H9 (cell line): ENCODE results near the gene MUSTN1. TPM values are rescaled to one million over a fixed set of nuclear protein-coding genes. Genes with fewer than 3 reads are reported as not detected.

ENCODE experiments used
- DNase-seq: peaks from one replicate; pipeline ENCODE4 v3.0.0-alpha.2; 2017
- H2AFZ ChIP-seq: one replicate; pipeline ENCODE4 v1.6.1; 2013; ENCODE audit warnings: mild to moderate bottlenecking, low read length, control low read depth, moderate library complexity
- H2AK5ac ChIP-seq: 2 replicates; pipeline ENCODE4 v1.6.1; 2013; ENCODE audit warnings: low read length, control low read depth, mixed read lengths; ENCODE audit not compliant: insufficient read length
- H2BK120ac ChIP-seq: one replicate; pipeline ENCODE4 v1.6.1; 2013; ENCODE audit warnings: low read depth, mild to moderate bottlenecking, low read length, control low read depth, inconsistent platforms; ENCODE audit not compliant: poor library complexity, severe bottlenecking
- H2BK12ac ChIP-seq: 2 replicates; pipeline ENCODE4 v1.6.1; 2013; ENCODE audit warnings: low read length, control low read depth, mixed read lengths, low read depth; ENCODE audit not compliant: insufficient read length
- H2BK15ac ChIP-seq: 2 replicates; pipeline ENCODE4 v1.6.1; 2013; ENCODE audit warnings: low read depth, low read length, control low read depth
- H2BK20ac ChIP-seq: one replicate; pipeline ENCODE4 v1.6.1; 2013; ENCODE audit warnings: low read depth, mild to moderate bottlenecking, low read length, control low read depth, inconsistent platforms; ENCODE audit not compliant: poor library complexity, severe bottlenecking
- H2BK5ac ChIP-seq: 2 replicates; pipeline ENCODE4 v1.6.1; 2013; ENCODE audit warnings: low read length, control low read depth, mixed read lengths; ENCODE audit not compliant: insufficient read length
- H3K14ac ChIP-seq: 2 replicates; pipeline ENCODE4 v1.6.1; 2013; ENCODE audit warnings: low read length, control low read depth; ENCODE audit not compliant: insufficient read depth
- H3K18ac ChIP-seq: 2 replicates; pipeline ENCODE4 v1.6.1; 2013; ENCODE audit warnings: low read depth, mild to moderate bottlenecking, mixed read lengths, low read length, control low read depth; ENCODE audit not compliant: insufficient read length
- H3K23ac ChIP-seq: 2 replicates; pipeline ENCODE4 v1.6.1; 2013; ENCODE audit warnings: low read length, control low read depth, mixed read lengths, low read depth; ENCODE audit not compliant: insufficient read length
- H3K23me2 ChIP-seq: 2 replicates; pipeline ENCODE4 v1.6.1; 2013; ENCODE audit warnings: low read depth, mild to moderate bottlenecking, mixed read lengths, low read length, control low read depth; ENCODE audit not compliant: insufficient read length, poor library complexity, severe bottlenecking
- H3K27ac ChIP-seq: 2 replicates; pipeline ENCODE4 v1.5.1; 2013; ENCODE audit warnings: low read length, control low read depth, mixed read lengths, low read depth; ENCODE audit not compliant: insufficient read length
- H3K27me3 ChIP-seq: 2 replicates; pipeline ENCODE4 v1.6.1; 2013; ENCODE audit warnings: low read length, control low read depth, inconsistent platforms; ENCODE audit not compliant: insufficient read depth
- H3K4ac ChIP-seq: 2 replicates; pipeline ENCODE4 v1.6.1; 2013; ENCODE audit warnings: low read depth, mild to moderate bottlenecking, control low read depth, inconsistent platforms, low read length, moderate library complexity
- H3K4me1 ChIP-seq: 2 replicates; pipeline ENCODE4 v1.6.1; 2013; ENCODE audit warnings: low read length, control low read depth, inconsistent platforms; ENCODE audit not compliant: insufficient read depth
- H3K4me2 ChIP-seq: 2 replicates; pipeline ENCODE4 v1.6.1; 2013; ENCODE audit warnings: low read length, control low read depth, mixed read lengths; ENCODE audit not compliant: insufficient read length, insufficient read depth
- H3K56ac ChIP-seq: 2 replicates; pipeline ENCODE4 v1.6.1; 2013; ENCODE audit warnings: low read depth, mild to moderate bottlenecking, mixed read lengths, low read length, control low read depth; ENCODE audit not compliant: insufficient read length
- H3K79me1 ChIP-seq: 2 replicates; pipeline ENCODE4 v1.6.1; 2013; ENCODE audit warnings: low read depth, mild to moderate bottlenecking, moderate library complexity, low read length, control low read depth, inconsistent platforms; ENCODE audit not compliant: insufficient read depth, poor library complexity, severe bottlenecking
- H3K79me2 ChIP-seq: 2 replicates; pipeline ENCODE4 v1.6.1; 2013; ENCODE audit warnings: low read length, control low read depth, inconsistent platforms; ENCODE audit not compliant: insufficient read depth
- H3K9ac ChIP-seq: 2 replicates; pipeline ENCODE4 v1.6.1; 2013; ENCODE audit warnings: low read length, control low read depth, mixed read lengths; ENCODE audit not compliant: insufficient read length; ENCODE audit errors: extremely low read depth
- H3K9me3 ChIP-seq: one replicate; pipeline ENCODE4 v1.6.1; 2013; ENCODE audit warnings: low read depth, low read length, inconsistent platforms; ENCODE audit not compliant: control insufficient read depth
- H3T11ph ChIP-seq: one replicate; pipeline ENCODE4 v1.6.1; 2013; ENCODE audit warnings: mild to moderate bottlenecking, low read length, control low read depth, inconsistent platforms
- H4K20me1 ChIP-seq: one replicate; pipeline ENCODE4 v1.6.1; 2013; ENCODE audit not compliant: control insufficient read depth, insufficient read length, insufficient read depth
- H4K5ac ChIP-seq: 2 replicates; pipeline ENCODE4 v1.6.1; 2013; ENCODE audit warnings: low read depth, mild to moderate bottlenecking, mixed read lengths, low read length, control low read depth; ENCODE audit not compliant: insufficient read length
- H4K8ac ChIP-seq: replicated peaks from 2 replicates; pipeline ENCODE4 v1.6.1; 2013; ENCODE audit warnings: low read length, control low read depth, mixed read lengths, low read depth; ENCODE audit not compliant: insufficient read length
- H4K91ac ChIP-seq: 2 replicates; pipeline ENCODE4 v1.6.1; 2013; ENCODE audit warnings: low read depth, mild to moderate bottlenecking, moderate library complexity, mixed read lengths, low read length, control low read depth; ENCODE audit not compliant: insufficient read length
- H3K27ac Mint-ChIP-seq, 3 experiments: 2 replicates in 2 of 3; 3 replicates in 1 of 3; pipeline ENCODE4 v1.8.0; 2020 to 2021; ENCODE audit warnings: mixed read lengths in 3 of 3, mild to moderate bottlenecking in 1 of 3, moderate library complexity in 1 of 3
- H3K27me3 Mint-ChIP-seq: 2 replicates; pipeline ENCODE4 v1.8.0; 2021; ENCODE audit warnings: low read depth, mild to moderate bottlenecking, moderate library complexity, mixed read lengths
- H3K36me3 Mint-ChIP-seq, 3 experiments: 2 replicates in 2 of 3; 3 replicates in 1 of 3; pipeline ENCODE4 v1.8.0; 2020 to 2021; ENCODE audit warnings: low read depth in 3 of 3, mixed read lengths in 3 of 3; ENCODE audit not compliant: insufficient read depth in 1 of 3
- H3K4me1 Mint-ChIP-seq, 2 experiments: 2 replicates each; pipeline ENCODE4 v1.8.0; 2020; ENCODE audit warnings: mixed read lengths in 2 of 2
- H3K4me3 Mint-ChIP-seq, 2 experiments: 2 replicates in 1 of 2; 3 replicates in 1 of 2; pipeline ENCODE4 v1.8.0; 2020 to 2021; ENCODE audit warnings: mild to moderate bottlenecking in 2 of 2, mixed read lengths in 2 of 2, moderate library complexity in 1 of 2
- H3K9me3 Mint-ChIP-seq, 2 experiments: 2 replicates in 1 of 2; 3 replicates in 1 of 2; pipeline ENCODE4 v1.8.0; 2020; ENCODE audit warnings: mild to moderate bottlenecking in 2 of 2, mixed read lengths in 2 of 2, moderate library complexity in 1 of 2
- WGBS: extraction: QIAGEN DNeasy Blood & Tissue Kit; methylation state at CpG from one replicate; pipeline ENCODE4 v1.1.7; 2013; ENCODE audit warnings: missing lambda C conversion rate, low lambda C conversion rate, mixed read lengths; ENCODE audit not compliant: insufficient read length; ENCODE audit errors: extremely low coverage; 5-methylcytosine and 5-hydroxymethylcytosine counted together
- total RNA-seq: library from RNA; stranded (reverse); gene quantifications from 2 replicates; pipeline ENCODE4 v1.2.1, GENCODE V29; 2021
- TF ChIP-seq, protein P1 (sequence below): fragments of 200-600 bp; sonication (generic); conservative IDR thresholded peaks from 3 replicates; pipeline ENCODE4 v1.8.0; 2021; ENCODE audit warnings: antibody characterized with exemption, mild to moderate bottlenecking

The MUSTN1 gene
- total RNA-seq, 1 experiment from 2014 or later = 0.72 TPM

DNA sequence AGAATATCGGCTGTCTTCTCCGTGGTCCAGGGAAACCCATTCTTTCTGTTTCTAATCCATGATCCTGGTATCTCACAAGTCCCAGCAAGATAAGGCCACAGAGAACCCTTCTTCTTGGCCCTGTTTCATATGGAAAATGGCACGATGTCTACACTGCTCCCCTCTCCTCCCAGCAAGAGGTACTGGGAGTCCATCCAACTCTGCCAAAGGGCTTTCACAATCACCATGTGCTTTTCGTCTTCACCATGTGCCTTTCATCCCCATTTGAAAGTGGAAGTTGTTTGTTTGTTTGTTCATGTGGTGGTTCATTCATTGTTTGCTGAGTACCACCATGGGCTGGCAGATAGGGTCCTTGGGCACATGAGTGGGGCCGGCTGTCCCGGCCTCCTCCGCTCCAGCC lies 34.7 kb downstream of the MUSTN1 start:
- Histone ChIP-seq H3K23me2 (no peaks in the 10 kb centered on the region), H2BK15ac (no peak overlapping the region), H4K20me1 (no peaks in the 10 kb centered on the region), H3K9me3 (no peaks in the 10 kb centered on the region), H3K4me2 (no peak overlapping the region), H3K18ac (no peak overlapping the region), H3K14ac (no peak overlapping the region), H3K23ac (no peak overlapping the region), H2AFZ (no peak overlapping the region), H3K27me3 (no peaks in the 10 kb centered on the region), H2BK12ac (no peak overlapping the region), H3K27ac (no peak overlapping the region), H3K79me1 (no peaks in the 10 kb centered on the region), H2BK20ac (no peak overlapping the region), H3T11ph (no peak overlapping the region), H4K91ac (no peak overlapping the region), H3K79me2 (no peaks in the 10 kb centered on the region), H2BK5ac (no peak overlapping the region), H4K5ac (no peak overlapping the region), H2BK120ac (no peak overlapping the region), H3K56ac (no peak overlapping the region), H4K8ac (no peak overlapping the region), H3K4ac (no peak overlapping the region), H3K9ac (no peak overlapping the region), H2AK5ac (no peak overlapping the region), H3K4me1 (no peaks in the 10 kb centered on the region)
- H3K4me1 Mint-ChIP-seq = peaks cover 6 to 8% of the 10 kb centered on the region in 2 experiments; a peak in 3 of 4 replicates
- no peak for DNase-seq
- TF ChIP-seq, protein P1, sequence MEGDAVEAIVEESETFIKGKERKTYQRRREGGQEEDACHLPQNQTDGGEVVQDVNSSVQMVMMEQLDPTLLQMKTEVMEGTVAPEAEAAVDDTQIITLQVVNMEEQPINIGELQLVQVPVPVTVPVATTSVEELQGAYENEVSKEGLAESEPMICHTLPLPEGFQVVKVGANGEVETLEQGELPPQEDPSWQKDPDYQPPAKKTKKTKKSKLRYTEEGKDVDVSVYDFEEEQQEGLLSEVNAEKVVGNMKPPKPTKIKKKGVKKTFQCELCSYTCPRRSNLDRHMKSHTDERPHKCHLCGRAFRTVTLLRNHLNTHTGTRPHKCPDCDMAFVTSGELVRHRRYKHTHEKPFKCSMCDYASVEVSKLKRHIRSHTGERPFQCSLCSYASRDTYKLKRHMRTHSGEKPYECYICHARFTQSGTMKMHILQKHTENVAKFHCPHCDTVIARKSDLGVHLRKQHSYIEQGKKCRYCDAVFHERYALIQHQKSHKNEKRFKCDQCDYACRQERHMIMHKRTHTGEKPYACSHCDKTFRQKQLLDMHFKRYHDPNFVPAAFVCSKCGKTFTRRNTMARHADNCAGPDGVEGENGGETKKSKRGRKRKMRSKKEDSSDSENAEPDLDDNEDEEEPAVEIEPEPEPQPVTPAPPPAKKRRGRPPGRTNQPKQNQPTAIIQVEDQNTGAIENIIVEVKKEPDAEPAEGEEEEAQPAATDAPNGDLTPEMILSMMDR = no peak
- H3K9me3 Mint-ChIP-seq = no peaks in the 10 kb centered on the region
- H3K27ac Mint-ChIP-seq = no peak overlapping the region
- H3K27me3 Mint-ChIP-seq = 0 out of 2 replicates have a peak, but pooled peaks cover 2% of the 10 kb centered on the region
- no peaks in the 10 kb centered on the region for H3K36me3 Mint-ChIP-seq
- no peak overlapping the region for H3K4me3 Mint-ChIP-seq
- WGBS = no CpG with 5 or more reads among the region's 7 CpGs
